AG09309 (cell line): ENCODE data around the gene DDX46.
"Not testable (repeated sequence)": the region's sequence is repeated elsewhere in the genome, so short reads cannot be mapped to it uniquely, and the experiment has no call there.

ENCODE experiments used
- DNase-seq: peaks from one replicate; pipeline ENCODE4 v3.0.0-alpha.2; 2010; ENCODE audit warnings: low read depth
- H3K4me3 ChIP-seq: 2 replicates; pipeline ENCODE4 v1.5.1; 2011; ENCODE audit warnings: mild to moderate bottlenecking, low read depth, low read length, moderate library complexity; ENCODE audit not compliant: control insufficient read depth
- CTCF ChIP-seq: IDR thresholded peaks from 2 replicates; pipeline ENCODE4 v1.5.1; 2011; ENCODE audit warnings: mild to moderate bottlenecking, low read depth, low read length, inconsistent platforms; ENCODE audit not compliant: insufficient read depth, control insufficient read depth; ENCODE audit errors: missing control alignments

Gene DDX46

GRCh38 chr5:134840811-134841210 is 82.2 kb downstream of the DDX46 start:
- no peak for DNase-seq
- TF ChIP-seq CTCF, result no peak
- H3K4me3 ChIP-seq, result no peak overlapping the region

DNA sequence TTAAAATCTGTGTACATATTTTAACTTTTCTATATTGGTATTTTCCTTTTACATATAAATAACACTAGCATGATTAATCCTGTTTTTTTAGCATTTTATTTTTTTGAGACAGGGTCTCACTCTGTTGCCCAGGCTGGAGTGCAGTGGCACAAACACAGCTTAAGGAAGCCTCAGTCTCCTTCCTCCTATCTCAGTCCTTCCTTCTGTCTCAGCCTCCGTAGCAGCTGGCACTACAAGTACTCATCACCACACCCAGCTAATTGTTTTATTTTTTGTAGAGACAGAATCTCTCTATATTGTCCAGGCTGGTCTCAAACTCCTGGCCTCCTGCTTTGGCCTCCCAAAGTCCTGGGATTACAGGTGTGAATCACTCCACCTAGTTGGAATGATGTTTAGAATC is 85.7 kb downstream of the DDX46 start:
- DNase-seq, result no peak
- H3K4me3 ChIP-seq, result no peak overlapping the region
- no peak for TF ChIP-seq CTCF

- no peak for TF ChIP-seq CTCF
- DNase-seq, result no peak
- H3K4me3 ChIP-seq, result peak overlapping the region; percentile 12
These were observed 86.8 kb downstream of the DDX46 start for GRCh38 chr5:134845335-134845851.

GRCh38 chr5:134845852-134846640 is 87.5 kb downstream of the DDX46 start, which contains the start of gene C5orf24:
Gene C5orf24, plus strand, starts transcription at chr5:134845968. Its CDS starts 8,933 bp downstream, at chr5:134854901.
- peak within 1 kb of the TSS; percentile 73 for H3K4me3 ChIP-seq
- DNase-seq, result peak; percentile 77
- no peak for TF ChIP-seq CTCF

DNA sequence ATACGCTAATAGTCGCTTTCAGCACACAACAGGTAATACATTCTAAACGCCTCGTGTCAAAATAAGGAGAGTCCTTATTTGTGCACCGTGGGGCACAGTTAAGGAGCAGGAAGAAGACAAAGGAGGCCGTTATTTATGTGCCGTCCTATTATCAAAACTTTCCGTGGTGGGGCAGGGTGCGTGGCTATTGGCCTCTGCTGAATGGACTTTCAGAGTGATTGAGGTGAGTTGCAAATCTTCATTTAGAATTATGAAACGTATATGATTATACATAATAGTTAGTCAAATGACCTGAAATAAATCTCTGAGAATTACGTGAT is 88.0 kb downstream of the DDX46 start:
- TF ChIP-seq CTCF, result no peak
- no peak for DNase-seq
- H3K4me3 ChIP-seq, result peak overlapping the region; percentile 73

GRCh38 chr5:134849434-134849933 is 90.9 kb downstream of the DDX46 start:
- not testable (repeated sequence) for H3K4me3 ChIP-seq, DNase-seq

GRCh38 chr5:134851307-134851923 is 92.8 kb downstream of the DDX46 start:
- no peak for DNase-seq

DNA sequence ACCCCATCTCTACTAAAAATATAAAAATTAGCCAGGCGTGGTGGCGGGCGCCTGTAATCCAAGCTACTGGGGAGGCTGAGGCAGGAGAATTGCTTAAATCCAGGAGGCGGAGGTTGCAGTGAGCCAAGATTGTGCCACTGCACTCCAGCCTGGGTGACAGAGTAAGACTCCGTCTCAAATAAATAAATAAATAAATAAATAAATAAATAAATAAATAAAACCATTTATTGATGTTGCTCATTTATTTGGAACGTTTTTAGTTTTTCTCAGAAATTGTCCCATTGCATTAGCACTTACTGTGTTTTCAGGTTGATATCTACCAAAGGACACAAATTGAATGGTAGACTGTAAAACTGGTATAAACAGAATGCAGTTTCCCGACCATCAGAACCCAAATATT is 97.9 kb downstream of the DDX46 start:
- H3K4me3 ChIP-seq, DNase-seq: not testable (repeated sequence)

More at GRCh38 chr5:134851307-134851923, 92.8 kb downstream of the DDX46 start:
- TF ChIP-seq CTCF, result peak; percentile 72
- H3K4me3 ChIP-seq, result no peak overlapping the region
